Keratinocyte (primary cell): ENCODE data around the gene GPR171. TPM values are rescaled to one million over a fixed set of nuclear protein-coding genes. Genes with fewer than 3 reads are reported as not detected.

ENCODE experiments used
- DNase-seq: peaks from one replicate; pipeline ENCODE4 v3.0.0-alpha.2; 2011; ENCODE audit warnings: low read depth, missing footprints, low spot score
- FAIRE-seq: peaks from 2 replicates; lab custom pipeline; 2011; peaks lifted over from hg19 to GRCh38; lab: Jason Lieb, UNC
- H2AFZ ChIP-seq: 2 replicates; pipeline ENCODE4 v1.6.0; 2012; ENCODE audit warnings: low read length, control low read depth, inconsistent platforms; ENCODE audit not compliant: control insufficient read depth
- H3K27ac ChIP-seq: 2 replicates; pipeline ENCODE4 v1.5.1; 2011; ENCODE audit warnings: low read length; ENCODE audit not compliant: control insufficient read depth, insufficient read depth
- H3K27me3 ChIP-seq: 3 replicates; pipeline ENCODE4 v1.6.0; 2011; ENCODE audit warnings: low read length; ENCODE audit not compliant: control insufficient read depth, insufficient read depth; ENCODE audit errors: extremely low read depth
- H3K36me3 ChIP-seq, 2 experiments: 2 replicates in 1 of 2; 3 replicates in 1 of 2; pipeline ENCODE4 v1.5.1; 2011; ENCODE audit warnings: low read length in 2 of 2, mild to moderate bottlenecking in 1 of 2; ENCODE audit not compliant: control insufficient read depth in 2 of 2, insufficient read depth in 2 of 2; ENCODE audit errors: extremely low read depth in 1 of 2
- H3K4me1 ChIP-seq: 3 replicates; pipeline ENCODE4 v1.5.1; 2011; ENCODE audit warnings: low read length; ENCODE audit not compliant: control insufficient read depth, insufficient read depth; ENCODE audit errors: extremely low read depth
- H3K4me2 ChIP-seq: 3 replicates; pipeline ENCODE4 v1.6.0; 2011; ENCODE audit warnings: low read depth, low read length; ENCODE audit not compliant: control insufficient read depth, insufficient read depth; ENCODE audit errors: extremely low read depth
- H3K4me3 ChIP-seq, 3 experiments: fragments of 200-600 bp in 1 of 3; sonication (generic) in 1 of 3; 2 replicates in 2 of 3; 3 replicates in 1 of 3; pipeline ENCODE4 v1.5.1; 2011 to 2016; ENCODE audit warnings: low read length in 3 of 3, mild to moderate bottlenecking in 3 of 3, control low read depth in 2 of 3, inconsistent platforms in 1 of 3, low read depth in 1 of 3, mixed read lengths in 1 of 3, mixed run types in 1 of 3, moderate library complexity in 1 of 3; ENCODE audit not compliant: control insufficient read depth in 2 of 3, insufficient read depth in 2 of 3; ENCODE audit errors: extremely low read depth in 1 of 3
- H3K79me2 ChIP-seq: 2 replicates; pipeline ENCODE4 v1.6.0; 2012; ENCODE audit warnings: low read length; ENCODE audit not compliant: control insufficient read depth, insufficient read depth
- H3K9ac ChIP-seq: 3 replicates; pipeline ENCODE4 v1.6.0; 2011; ENCODE audit warnings: low read length; ENCODE audit not compliant: control insufficient read depth, insufficient read depth; ENCODE audit errors: extremely low read depth
- H3K9me1 ChIP-seq: 3 replicates; pipeline ENCODE4 v1.6.0; 2011; ENCODE audit warnings: low read length; ENCODE audit not compliant: control insufficient read depth, insufficient read depth; ENCODE audit errors: extremely low read depth
- H3K9me3 ChIP-seq: 2 replicates; pipeline ENCODE4 v1.5.1; 2012; ENCODE audit warnings: low read depth, low read length; ENCODE audit not compliant: control insufficient read depth
- H4K20me1 ChIP-seq: 3 replicates; pipeline ENCODE4 v1.6.0; 2011; ENCODE audit warnings: low read length; ENCODE audit not compliant: control insufficient read depth, insufficient read depth; ENCODE audit errors: extremely low read depth
- EZH2 ChIP-seq: IDR thresholded peaks from one replicate; pipeline ENCODE4 v1.6.1; 2012; ENCODE audit warnings: inconsistent platforms, mild to moderate bottlenecking, low read length, moderate library complexity
- dilution Hi-C: fragments of 300-500 bp; cut with MboI; formaldehyde crosslinking; loops from one replicate; pipeline ENCODE4 v1.7.0; 2020; ENCODE audit warnings: low sequenced_read_pairs; ENCODE audit not compliant: extremely low pct_ligation_motif_present
- polyA plus RNA-seq, 5 experiments: library from polyadenylated mRNA; depleted of rRNA in 3 of 5; stranded (reverse) in 3 of 5; stranded (forward) in 1 of 5; unstranded in 1 of 5; fragments of >200 nt; gene quantifications; 1 replicate in 1 of 5; 2 replicates in 3 of 5; 3 replicates in 1 of 5; pipeline versions ENCODE4 v1.2.1 to v1.2.3, GENCODE V29; 2011 to 2012; ENCODE audit warnings: missing spikeins in 2 of 5, low read depth in 1 of 5, low replicate concordance in 1 of 5
- TF ChIP-seq, protein P1 (sequence below), 3 experiments: IDR thresholded peaks in 1 of 3; conservative IDR thresholded peaks in 1 of 3; optimal IDR thresholded peaks in 1 of 3; 2 replicates in 2 of 3; 3 replicates in 1 of 3; pipeline versions ENCODE3 to v1.5.1; 2011; ENCODE audit warnings: low read length in 3 of 3, mild to moderate bottlenecking in 3 of 3, moderate library complexity in 2 of 3, control low read depth in 1 of 3, inconsistent platforms in 1 of 3; ENCODE audit not compliant: insufficient read depth in 2 of 3; ENCODE audit errors: extremely low read depth in 1 of 3

The GPR171 gene
- polyA plus RNA-seq, 1 donor (not counting 4 experiments of a cell fraction or from before 2014, with no cell fraction given): not detected

DNA sequence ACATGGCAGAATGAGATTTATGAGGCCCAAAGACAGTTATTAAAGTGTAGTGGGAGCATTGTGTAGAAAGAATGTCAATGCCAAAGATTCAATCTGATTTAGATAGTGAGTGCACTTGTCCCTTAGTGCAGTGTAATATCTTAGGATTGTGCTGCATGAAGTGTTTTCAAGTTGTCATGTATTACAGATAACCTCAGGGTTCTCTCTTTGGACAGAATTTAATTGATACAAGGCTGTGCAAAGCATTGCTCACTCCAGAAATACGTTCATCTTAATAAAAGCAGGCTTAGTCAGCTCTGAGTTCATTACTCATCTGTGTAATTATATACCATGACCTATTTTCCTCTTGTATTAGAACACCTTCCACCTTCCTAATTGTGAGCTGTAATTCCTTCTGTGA lies 16.0 kb upstream of the GPR171 start:
- peak; percentile 75 for FAIRE-seq
- no peak overlapping the region for H2AFZ ChIP-seq
- DNase-seq: peak; percentile 61
- dilution Hi-C loops: no loop called here
- H3K36me3 ChIP-seq: no peaks in the 10 kb centered on the region
- H3K9me3 ChIP-seq: no peaks in the 10 kb centered on the region
- no peak overlapping the region for H3K27ac ChIP-seq
- H3K4me2 ChIP-seq: no peak overlapping the region
- H3K9me1 ChIP-seq: no peaks in the 10 kb centered on the region
- H3K9ac ChIP-seq: no peak overlapping the region
- no peak overlapping the region for H3K4me3 ChIP-seq
- TF ChIP-seq, protein P1, sequence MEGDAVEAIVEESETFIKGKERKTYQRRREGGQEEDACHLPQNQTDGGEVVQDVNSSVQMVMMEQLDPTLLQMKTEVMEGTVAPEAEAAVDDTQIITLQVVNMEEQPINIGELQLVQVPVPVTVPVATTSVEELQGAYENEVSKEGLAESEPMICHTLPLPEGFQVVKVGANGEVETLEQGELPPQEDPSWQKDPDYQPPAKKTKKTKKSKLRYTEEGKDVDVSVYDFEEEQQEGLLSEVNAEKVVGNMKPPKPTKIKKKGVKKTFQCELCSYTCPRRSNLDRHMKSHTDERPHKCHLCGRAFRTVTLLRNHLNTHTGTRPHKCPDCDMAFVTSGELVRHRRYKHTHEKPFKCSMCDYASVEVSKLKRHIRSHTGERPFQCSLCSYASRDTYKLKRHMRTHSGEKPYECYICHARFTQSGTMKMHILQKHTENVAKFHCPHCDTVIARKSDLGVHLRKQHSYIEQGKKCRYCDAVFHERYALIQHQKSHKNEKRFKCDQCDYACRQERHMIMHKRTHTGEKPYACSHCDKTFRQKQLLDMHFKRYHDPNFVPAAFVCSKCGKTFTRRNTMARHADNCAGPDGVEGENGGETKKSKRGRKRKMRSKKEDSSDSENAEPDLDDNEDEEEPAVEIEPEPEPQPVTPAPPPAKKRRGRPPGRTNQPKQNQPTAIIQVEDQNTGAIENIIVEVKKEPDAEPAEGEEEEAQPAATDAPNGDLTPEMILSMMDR (optimal IDR thresholded peaks at IDR 0.05 in 1 of 3, IDR thresholded peaks at IDR 0.05 in 1 of 3, conservative IDR thresholded peaks at IDR 0.05 in 1 of 3; ENCODE audit: extremely low read depth in 1 of 3, insufficient read depth in 2 of 3, low read length in 3 of 3): no peak
- TF ChIP-seq EZH2: no peak
- H3K4me1 ChIP-seq: peaks cover 12% of the 10 kb centered on the region
- no peaks in the 10 kb centered on the region for H3K27me3 ChIP-seq
- no peaks in the 10 kb centered on the region for H4K20me1 ChIP-seq
- H3K79me2 ChIP-seq: no peaks in the 10 kb centered on the region

DNA sequence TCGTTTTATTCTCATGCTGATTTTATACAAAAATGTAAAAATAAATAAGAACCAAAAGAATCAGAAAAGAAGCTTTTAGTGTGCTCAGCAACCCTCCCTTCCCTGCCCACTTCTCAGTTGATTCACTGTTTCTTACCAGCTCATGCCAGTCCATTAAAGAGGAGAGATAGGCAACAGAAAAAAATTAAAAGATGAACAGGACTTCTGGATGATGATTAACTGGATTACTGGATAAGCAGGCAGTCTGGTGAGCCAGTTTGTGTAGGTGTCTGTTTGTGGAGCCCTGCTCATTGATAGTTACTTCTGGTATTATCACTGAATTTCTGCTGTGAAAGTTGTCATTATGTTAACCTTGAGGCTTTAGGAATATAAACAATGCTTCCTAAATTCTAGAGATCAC lies 15.1 kb upstream of the GPR171 start:
- dilution Hi-C loops: no loop called here
- Histone ChIP-seq H3K36me3 (no peaks in the 10 kb centered on the region), H3K79me2 (no peaks in the 10 kb centered on the region), H3K27ac (no peak overlapping the region), H4K20me1 (no peaks in the 10 kb centered on the region), H3K4me1 (peaks cover 12% of the 10 kb centered on the region), H2AFZ (no peak overlapping the region), H3K27me3 (no peaks in the 10 kb centered on the region), H3K9me1 (no peaks in the 10 kb centered on the region), H3K9ac (no peak overlapping the region), H3K4me2 (no peak overlapping the region), H3K4me3 (no peak overlapping the region), H3K9me3 (no peaks in the 10 kb centered on the region)
- DNase-seq (no peak), FAIRE-seq (no peak)
- TF ChIP-seq EZH2: no peak
- TF ChIP-seq, protein P1 (optimal IDR thresholded peaks at IDR 0.05 in 1 of 3, IDR thresholded peaks at IDR 0.05 in 1 of 3, conservative IDR thresholded peaks at IDR 0.05 in 1 of 3; ENCODE audit: extremely low read depth in 1 of 3, insufficient read depth in 2 of 3, low read length in 3 of 3): no peak
